GM18870 (cell line): ENCODE data around the gene AUTS2.
"Not testable (repeated sequence)": the region's sequence is repeated elsewhere in the genome, so short reads cannot be mapped to it uniquely, and the experiment has no call there.

ENCODE experiments used
- ATAC-seq: cut with Tn5 transposase; IDR thresholded peaks from one replicate; pipeline ENCODE4 v1.9.1; 2021; ENCODE audit warnings: moderate library complexity; ENCODE audit not compliant: unreplicated experiment

Gene AUTS2

GRCh38 chr7:70579397-70580097 is 981.3 kb downstream of the AUTS2 start:
- ATAC-seq, result no peak

GRCh38 chr7:70580161-70580560 is 981.9 kb downstream of the AUTS2 start:
- no peak for ATAC-seq

- ATAC-seq, result no peak
Measured at GRCh38 chr7:70582927-70583895, 984.9 kb downstream of the AUTS2 start.

GRCh38 chr7:70583965-70584883 is 985.9 kb downstream of the AUTS2 start:
- no peak for ATAC-seq

- ATAC-seq, result no peak
Measured at GRCh38 chr7:70585071-70585470, 986.8 kb downstream of the AUTS2 start.

GRCh38 chr7:70586822-70587221 is 988.5 kb downstream of the AUTS2 start:
- ATAC-seq, result no peak

- ATAC-seq, result no peak
Measured at GRCh38 chr7:70587739-70588138, 989.5 kb downstream of the AUTS2 start.

GRCh38 chr7:70588191-70588921 is 990.1 kb downstream of the AUTS2 start:
- no peak for ATAC-seq

GRCh38 chr7:70589010-70589409 is 990.7 kb downstream of the AUTS2 start:
- no peak for ATAC-seq

- ATAC-seq, result no peak
Measured at GRCh38 chr7:70589590-70589989, 991.3 kb downstream of the AUTS2 start.

- ATAC-seq, result no peak
Measured at GRCh38 chr7:70590126-70590854, 992.0 kb downstream of the AUTS2 start.

- no peak for ATAC-seq
Measured at GRCh38 chr7:70591643-70592042, 993.4 kb downstream of the AUTS2 start.

- ATAC-seq, result no peak
Measured at GRCh38 chr7:70592171-70592570, 993.9 kb downstream of the AUTS2 start.

GRCh38 chr7:70594170-70594569 is 995.9 kb downstream of the AUTS2 start:
- ATAC-seq, result no peak

- not testable (repeated sequence) for ATAC-seq
Measured at GRCh38 chr7:70594885-70595284, 996.6 kb downstream of the AUTS2 start.

GRCh38 chr7:70595370-70595754 is 997.1 kb downstream of the AUTS2 start:
- ATAC-seq, result no peak

GRCh38 chr7:70595755-70596597 is 997.7 kb downstream of the AUTS2 start:
- ATAC-seq, result no peak

- ATAC-seq, result no peak
Measured at GRCh38 chr7:70596598-70596913, 998.3 kb downstream of the AUTS2 start.

GRCh38 chr7:70597066-70597465 is 998.8 kb downstream of the AUTS2 start:
- ATAC-seq, result no peak
